AG09309 (cell line): Measurements from ENCODE around the gene WDFY2.

Experiments
- DNase-seq: peaks from one replicate; pipeline ENCODE4 v3.0.0-alpha.2; 2010; ENCODE audit warnings: low read depth
- H3K4me3 ChIP-seq: 2 replicates; pipeline ENCODE4 v1.5.1; 2011; ENCODE audit warnings: mild to moderate bottlenecking, low read depth, low read length, moderate library complexity; ENCODE audit not compliant: control insufficient read depth
- CTCF ChIP-seq: IDR thresholded peaks from 2 replicates; pipeline ENCODE4 v1.5.1; 2011; ENCODE audit warnings: mild to moderate bottlenecking, low read depth, low read length, inconsistent platforms; ENCODE audit not compliant: insufficient read depth, control insufficient read depth; ENCODE audit errors: missing control alignments

WDFY2 gene

GRCh38 chr13:51581148-51581820 is 3.0 kb upstream of the WDFY2 start:
- DNase-seq: no peak
- no peak for TF ChIP-seq CTCF
- H3K4me3 ChIP-seq: no peak overlapping the region

DNA sequence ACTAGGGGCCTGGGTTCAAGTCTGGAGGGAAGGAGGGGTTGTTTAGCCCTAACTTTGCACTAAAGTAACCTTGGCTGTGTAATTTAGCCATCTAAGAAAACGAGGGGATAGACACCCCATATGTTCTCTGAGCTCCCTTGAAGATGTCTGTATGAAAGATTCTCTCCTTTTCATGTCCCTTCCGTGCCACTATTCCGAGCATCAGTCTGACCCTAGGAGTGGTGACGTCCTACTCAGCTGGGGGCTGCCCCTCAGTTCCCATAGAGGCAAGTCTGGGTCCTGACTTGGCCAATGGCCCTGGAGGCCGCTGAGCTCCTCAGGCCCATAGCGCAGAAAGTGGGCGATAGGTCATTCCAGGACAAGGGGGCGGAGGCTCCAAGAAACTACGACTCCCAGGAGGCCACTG is 790 bp upstream of the WDFY2 start:
- H3K4me3 ChIP-seq: peak overlapping the region; percentile 68
- TF ChIP-seq CTCF: no peak
- no peak for DNase-seq

- peak overlapping the region; percentile 68 for H3K4me3 ChIP-seq
- no peak for DNase-seq
- peak; percentile 16 for TF ChIP-seq CTCF
These were observed 740 bp downstream of the WDFY2 start for GRCh38 chr13:51584731-51585672.

GRCh38 chr13:51585696-51586095 is 1.4 kb downstream of the WDFY2 start:
- no peak for DNase-seq
- peak overlapping the region; percentile 68 for H3K4me3 ChIP-seq
- TF ChIP-seq CTCF: no peak

DNA sequence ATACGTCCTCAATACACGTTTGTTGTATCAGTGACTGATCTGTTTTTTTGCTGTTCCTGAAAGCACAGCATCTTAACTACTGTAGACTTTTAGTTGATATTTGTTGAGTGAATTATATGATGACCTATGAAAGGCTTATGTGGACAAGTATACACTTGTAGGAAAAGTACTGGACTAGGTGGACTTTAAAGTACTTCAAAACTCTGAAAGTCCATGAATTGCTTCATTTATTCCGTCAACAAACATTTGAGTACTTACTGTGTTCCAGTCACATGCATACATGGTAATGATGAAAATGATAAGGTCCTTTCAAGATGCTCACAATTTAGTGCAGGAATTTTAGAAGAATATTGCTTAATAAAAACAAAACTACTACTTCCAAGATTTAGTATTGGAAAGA is 3.1 kb downstream of the WDFY2 start:
- DNase-seq: no peak
- H3K4me3 ChIP-seq: no peak overlapping the region
- TF ChIP-seq CTCF: no peak

DNA sequence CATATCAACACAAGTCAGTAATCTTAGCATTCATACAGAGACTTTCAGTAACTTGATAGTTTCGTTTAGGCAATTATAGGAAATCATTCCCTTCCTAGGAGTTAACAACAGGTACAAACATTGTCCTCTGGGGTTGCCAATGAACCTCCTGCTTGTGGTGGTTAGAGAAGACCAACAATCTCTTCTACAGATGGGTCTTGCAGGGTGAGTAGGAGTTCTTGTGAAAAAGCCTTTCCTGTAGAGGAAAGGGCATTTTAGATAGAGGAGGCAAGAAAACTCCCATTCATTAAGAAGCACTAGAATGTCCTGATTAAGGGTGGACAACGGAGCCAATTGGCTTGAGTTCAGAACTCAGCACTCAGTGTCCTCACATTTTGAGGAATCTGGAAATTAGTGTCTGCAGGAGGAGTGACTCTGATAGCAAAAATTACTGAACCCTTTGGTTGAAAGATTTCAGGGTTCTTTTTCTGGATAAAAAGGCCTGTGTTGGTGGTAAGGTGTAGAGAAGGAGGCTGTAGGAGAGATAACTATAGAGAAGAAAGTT is 4.2 kb downstream of the WDFY2 start:
- no peak overlapping the region for H3K4me3 ChIP-seq
- no peak for DNase-seq
- TF ChIP-seq CTCF: no peak
